Testis (tissue), 3 donors: ENCODE data around the gene RFTN2. TPM values are rescaled to one million over a fixed set of nuclear protein-coding genes. Genes with fewer than 3 reads are reported as not detected.
A peak's percentile ranks its signal among the peaks of the same experiment; 100 is the strongest.

Experiments used
- DNase-seq: peaks from one replicate; pipeline ENCODE4 v3.0.0-alpha.2; 2019
- H3K27ac ChIP-seq, 2 donors: fragments of 200-600 bp; sonication (generic); one replicate each; pipeline ENCODE4 v1.5.1; 2019
- H3K27me3 ChIP-seq: fragments of 200-600 bp; sonication (generic); one replicate; pipeline ENCODE4 v1.5.1; 2019
- H3K36me3 ChIP-seq: fragments of 200-600 bp; sonication (generic); one replicate; pipeline ENCODE4 v1.5.1; 2017; ENCODE audit warnings: low read depth; ENCODE audit errors: missing control alignments
- H3K4me1 ChIP-seq: fragments of 200-600 bp; sonication (generic); one replicate; pipeline ENCODE4 v1.5.1; 2019
- H3K4me3 ChIP-seq, 2 donors: fragments of 200-600 bp; sonication (generic); one replicate each; pipeline ENCODE4 v1.5.1; 2017 to 2019
- H3K9me3 ChIP-seq: fragments of 200-600 bp; sonication (generic); one replicate; pipeline ENCODE4 v1.5.1; 2017
- POLR2A ChIP-seq: fragments of 450-650 bp; IDR thresholded peaks from one replicate; pipeline ENCODE4 v1.6.1; 2017; ENCODE audit warnings: antibody characterized with exemption, mild to moderate bottlenecking, moderate library complexity
- WGBS, 2 donors: methylation state at CpG; one replicate each; pipeline ENCODE4 v1.1.5; 2018; 5-methylcytosine and 5-hydroxymethylcytosine counted together
- intact Hi-C: fragments of 100-400 bp; cut with DNase I; formaldehyde crosslinking; loops from one replicate; pipeline ENCODE4 v1.15.1; 2023; ENCODE audit warnings: low total_unique reads
- polyA plus RNA-seq: library from polyadenylated mRNA; stranded (reverse); fragments of 350-450 nt; fragmentation: Illumina TruSeq; extraction: RNeasy Lipid Tissue Mini Kit (QIAGEN cat#74804); gene quantifications from one replicate; pipeline ENCODE4 v1.2.3, GENCODE V29; 2014; ENCODE audit warnings: low read depth, low replicate concordance; ENCODE audit not compliant: insufficient read depth
- total RNA-seq, 2 donors: library from RNA; depleted of rRNA; stranded (reverse); fragments of >200 nt; gene quantifications; one replicate each; pipeline ENCODE4 v1.2.3, GENCODE V29; 2016
- TF ChIP-seq, protein P1 (sequence below), 3 experiments: fragments of 450-650 bp in 2 of 3; fragments of 200-600 bp in 1 of 3; sonication (generic) in 1 of 3; IDR thresholded peaks; one replicate each; pipeline ENCODE4 v1.5.1; 2016 to 2019; ENCODE audit warnings: antibody characterized with exemption in 3 of 3, mild to moderate bottlenecking in 2 of 3, moderate library complexity in 1 of 3

Gene RFTN2
- total and polyA plus RNA-seq, 3 donors from 2014 or later, result 16.1 to 25.0 (median 19.8) TPM

DNA sequence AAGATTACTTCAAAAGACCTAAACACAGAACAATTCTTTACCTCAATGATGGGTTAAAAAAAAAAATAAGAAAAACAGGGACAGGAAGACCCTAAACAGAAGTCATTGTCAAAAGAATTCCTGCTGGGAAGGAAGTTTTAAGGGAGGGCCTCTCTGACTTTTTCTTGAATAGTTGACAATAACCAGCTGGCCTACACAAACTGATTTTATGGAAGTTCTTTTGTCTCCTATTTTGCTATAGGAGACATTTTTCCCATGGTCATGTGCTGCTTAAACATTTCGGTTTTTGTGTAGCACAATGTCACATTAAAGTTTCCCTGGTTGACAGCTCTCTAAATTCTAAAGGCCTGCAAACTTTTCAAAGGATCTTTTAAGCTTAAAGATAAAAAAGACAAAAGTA, 55.3 kb downstream of the RFTN2 start:
- WGBS, 2 donors, result 68 to 73% methylated on average over 1 of the region's 1 CpG
- Histone ChIP-seq H3K36me3 (no peaks in the 10 kb centered on the region), H3K27ac (peak overlapping the region in 1 of 2 donors; percentile 24), H3K4me1 (no peaks in the 10 kb centered on the region), H3K4me3 (no peak overlapping the region), H3K27me3 (no peaks in the 10 kb centered on the region), H3K9me3 (no peaks in the 10 kb centered on the region)
- TF ChIP-seq, protein P1, sequence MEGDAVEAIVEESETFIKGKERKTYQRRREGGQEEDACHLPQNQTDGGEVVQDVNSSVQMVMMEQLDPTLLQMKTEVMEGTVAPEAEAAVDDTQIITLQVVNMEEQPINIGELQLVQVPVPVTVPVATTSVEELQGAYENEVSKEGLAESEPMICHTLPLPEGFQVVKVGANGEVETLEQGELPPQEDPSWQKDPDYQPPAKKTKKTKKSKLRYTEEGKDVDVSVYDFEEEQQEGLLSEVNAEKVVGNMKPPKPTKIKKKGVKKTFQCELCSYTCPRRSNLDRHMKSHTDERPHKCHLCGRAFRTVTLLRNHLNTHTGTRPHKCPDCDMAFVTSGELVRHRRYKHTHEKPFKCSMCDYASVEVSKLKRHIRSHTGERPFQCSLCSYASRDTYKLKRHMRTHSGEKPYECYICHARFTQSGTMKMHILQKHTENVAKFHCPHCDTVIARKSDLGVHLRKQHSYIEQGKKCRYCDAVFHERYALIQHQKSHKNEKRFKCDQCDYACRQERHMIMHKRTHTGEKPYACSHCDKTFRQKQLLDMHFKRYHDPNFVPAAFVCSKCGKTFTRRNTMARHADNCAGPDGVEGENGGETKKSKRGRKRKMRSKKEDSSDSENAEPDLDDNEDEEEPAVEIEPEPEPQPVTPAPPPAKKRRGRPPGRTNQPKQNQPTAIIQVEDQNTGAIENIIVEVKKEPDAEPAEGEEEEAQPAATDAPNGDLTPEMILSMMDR (IDR thresholded peaks at IDR 0.05), result no peak
- no peak for TF ChIP-seq POLR2A
- intact Hi-C loops, result no loop called here
- DNase-seq, result no peak

GRCh38 chr2:197615016-197615652, 60.3 kb downstream of the RFTN2 start:
- Histone ChIP-seq H3K4me1 (no peaks in the 10 kb centered on the region), H3K27ac (no peak overlapping the region), H3K36me3 (no peaks in the 10 kb centered on the region), H3K27me3 (no peaks in the 10 kb centered on the region), H3K4me3 (no peak overlapping the region), H3K9me3 (no peaks in the 10 kb centered on the region)
- intact Hi-C loops, result no loop called here
- DNase-seq, result no peak
- no peak for TF ChIP-seq POLR2A
- TF ChIP-seq, protein P1 (IDR thresholded peaks at IDR 0.05), result no peak
- 82 to 88% methylated on average over 4 of the region's 4 CpGs for WGBS, 2 donors

DNA sequence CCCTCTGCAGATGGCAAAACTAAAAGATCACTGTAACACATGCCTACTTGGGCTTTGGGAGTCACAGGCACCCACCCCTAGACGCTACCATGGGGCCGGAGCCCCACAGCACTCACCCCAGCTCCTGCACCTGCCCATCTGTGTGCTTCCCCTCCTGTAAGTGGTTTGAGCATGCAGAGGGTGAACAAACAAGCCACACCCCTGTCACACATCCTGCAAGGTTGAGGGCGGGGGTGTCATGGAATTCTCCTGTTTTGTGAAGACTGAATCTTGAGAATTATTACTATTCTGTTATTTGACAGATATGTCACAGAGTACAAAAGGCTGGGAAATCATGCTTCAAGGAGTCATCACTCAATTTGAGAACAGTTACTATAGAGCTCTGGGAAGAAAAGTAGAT, 60.9 kb downstream of the RFTN2 start:
- Histone ChIP-seq H3K27ac (no peak overlapping the region), H3K9me3 (no peaks in the 10 kb centered on the region), H3K27me3 (no peaks in the 10 kb centered on the region), H3K4me1 (no peaks in the 10 kb centered on the region), H3K4me3 (no peak overlapping the region), H3K36me3 (no peaks in the 10 kb centered on the region)
- no peak for DNase-seq
- TF ChIP-seq, protein P1 (IDR thresholded peaks at IDR 0.05), result no peak
- TF ChIP-seq POLR2A, result no peak
- 87 to 89% methylated on average over 3 of the region's 3 CpGs for WGBS, 2 donors
- intact Hi-C loops, result no loop called here

GRCh38 chr2:197613509-197613987, 61.8 kb downstream of the RFTN2 start:
- H3K4me1 ChIP-seq, result no peaks in the 10 kb centered on the region
- intact Hi-C loops, result no loop called here
- H3K4me3 ChIP-seq, result no peak overlapping the region
- H3K27me3 ChIP-seq, result no peaks in the 10 kb centered on the region
- no peak for DNase-seq
- TF ChIP-seq, protein P1 (IDR thresholded peaks at IDR 0.05), result no peak
- no peak for TF ChIP-seq POLR2A
- H3K36me3 ChIP-seq, result no peaks in the 10 kb centered on the region
- H3K9me3 ChIP-seq, result no peaks in the 10 kb centered on the region
- WGBS, 2 donors, result 0 to 25% methylated on average over 1 of the region's 1 CpG
- no peak overlapping the region for H3K27ac ChIP-seq

GRCh38 chr2:197606180-197606579, 69.2 kb downstream of the RFTN2 start:
- 81% methylated on average over 2 of the region's 2 CpGs for WGBS, 2 donors
- no peak for DNase-seq
- Histone ChIP-seq H3K27me3 (no peaks in the 10 kb centered on the region), H3K27ac (no peak overlapping the region), H3K9me3 (no peaks in the 10 kb centered on the region), H3K36me3 (no peaks in the 10 kb centered on the region), H3K4me1 (no peaks in the 10 kb centered on the region), H3K4me3 (no peak overlapping the region)
- TF ChIP-seq POLR2A, result no peak
- TF ChIP-seq, protein P1 (IDR thresholded peaks at IDR 0.05), result no peak
- intact Hi-C loops, result no loop called here
